GM18526 (cell line): ENCODE data around the gene SLC2A11.

Source experiments
- POLR2A ChIP-seq: IDR thresholded peaks from 3 replicates; pipeline ENCODE4 v1.6.1; 2011; ENCODE audit not compliant: insufficient read length; ENCODE audit errors: extremely low read depth

The SLC2A11 gene

DNA sequence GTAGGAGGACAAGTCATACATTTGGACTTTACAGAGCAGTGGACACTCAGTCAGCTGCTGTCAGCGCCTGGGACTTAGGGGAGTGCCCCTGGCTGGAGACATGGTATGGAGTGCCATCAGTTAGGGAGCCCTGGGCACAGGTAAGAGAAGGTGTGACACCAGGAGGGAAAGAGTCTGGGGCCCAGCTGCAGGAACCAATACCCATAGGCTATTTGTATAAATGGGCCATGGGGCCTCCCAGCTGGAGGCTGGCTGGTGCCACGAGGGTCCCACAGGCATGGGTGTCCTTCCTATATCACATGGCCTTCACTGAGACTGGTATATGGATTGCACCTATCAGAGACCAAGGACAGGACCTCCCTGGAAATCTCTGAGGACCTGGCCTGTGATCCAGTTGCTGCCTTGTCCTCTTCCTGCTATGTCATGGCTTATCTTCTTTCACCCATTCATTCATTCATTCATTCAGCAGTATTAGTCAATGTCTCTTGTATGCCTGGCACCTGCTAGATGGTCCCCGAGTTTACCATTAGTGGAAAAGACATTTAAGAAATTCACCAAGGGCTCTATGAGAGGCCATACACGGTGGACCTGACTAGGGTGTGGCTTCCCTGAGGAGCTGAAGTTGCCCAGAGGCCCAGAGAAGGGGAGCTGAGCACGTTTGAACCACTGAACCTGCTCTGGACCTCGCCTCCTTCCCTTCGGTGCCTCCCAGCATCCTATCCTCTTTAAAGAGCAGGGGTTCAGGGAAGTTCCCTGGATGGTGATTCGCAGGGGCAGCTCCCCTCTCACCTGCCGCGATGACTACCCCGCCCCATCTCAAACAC, 35.7 kb downstream of the SLC2A11 start:
- TF ChIP-seq POLR2A: no peak

DNA sequence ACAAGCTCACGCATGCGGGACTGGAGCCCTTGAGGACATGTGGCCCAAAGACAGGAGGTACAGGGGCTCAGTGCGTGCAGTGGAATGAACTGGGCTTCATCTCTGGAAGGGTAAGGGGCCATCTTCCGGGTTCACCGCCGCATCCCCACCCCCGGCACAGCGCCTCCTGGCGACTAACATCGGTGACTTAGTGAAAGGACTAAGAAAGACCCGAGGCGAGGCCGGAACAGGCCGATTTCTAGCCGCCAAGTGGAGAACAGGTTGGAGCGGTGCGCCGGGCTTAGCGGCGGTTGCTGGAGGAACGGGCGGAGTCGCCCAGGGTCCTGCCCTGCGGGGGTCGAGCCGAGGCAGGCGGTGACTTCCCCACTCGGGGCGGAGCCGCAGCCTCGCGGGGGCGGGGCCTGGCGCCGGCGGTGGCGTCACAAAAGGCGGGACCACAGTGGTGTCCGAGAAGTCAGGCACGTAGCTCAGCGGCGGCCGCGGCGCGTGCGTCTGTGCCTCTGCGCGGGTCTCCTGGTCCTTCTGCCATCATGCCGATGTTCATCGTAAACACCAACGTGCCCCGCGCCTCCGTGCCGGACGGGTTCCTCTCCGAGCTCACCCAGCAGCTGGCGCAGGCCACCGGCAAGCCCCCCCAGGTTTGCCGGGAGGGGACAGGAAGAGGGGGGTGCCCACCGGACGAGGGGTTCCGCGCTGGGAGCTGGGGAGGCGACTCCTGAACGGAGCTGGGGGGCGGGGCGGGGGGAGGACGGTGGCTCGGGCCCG, 36.5 kb downstream of the SLC2A11 start, which contains the start of gene MIF:
MIF (plus strand) TSS at position 439 of the 765 bp plus-strand sequence; CDS start at position 531, 92 bp downstream.
- TF ChIP-seq POLR2A: peak; percentile 90

DNA sequence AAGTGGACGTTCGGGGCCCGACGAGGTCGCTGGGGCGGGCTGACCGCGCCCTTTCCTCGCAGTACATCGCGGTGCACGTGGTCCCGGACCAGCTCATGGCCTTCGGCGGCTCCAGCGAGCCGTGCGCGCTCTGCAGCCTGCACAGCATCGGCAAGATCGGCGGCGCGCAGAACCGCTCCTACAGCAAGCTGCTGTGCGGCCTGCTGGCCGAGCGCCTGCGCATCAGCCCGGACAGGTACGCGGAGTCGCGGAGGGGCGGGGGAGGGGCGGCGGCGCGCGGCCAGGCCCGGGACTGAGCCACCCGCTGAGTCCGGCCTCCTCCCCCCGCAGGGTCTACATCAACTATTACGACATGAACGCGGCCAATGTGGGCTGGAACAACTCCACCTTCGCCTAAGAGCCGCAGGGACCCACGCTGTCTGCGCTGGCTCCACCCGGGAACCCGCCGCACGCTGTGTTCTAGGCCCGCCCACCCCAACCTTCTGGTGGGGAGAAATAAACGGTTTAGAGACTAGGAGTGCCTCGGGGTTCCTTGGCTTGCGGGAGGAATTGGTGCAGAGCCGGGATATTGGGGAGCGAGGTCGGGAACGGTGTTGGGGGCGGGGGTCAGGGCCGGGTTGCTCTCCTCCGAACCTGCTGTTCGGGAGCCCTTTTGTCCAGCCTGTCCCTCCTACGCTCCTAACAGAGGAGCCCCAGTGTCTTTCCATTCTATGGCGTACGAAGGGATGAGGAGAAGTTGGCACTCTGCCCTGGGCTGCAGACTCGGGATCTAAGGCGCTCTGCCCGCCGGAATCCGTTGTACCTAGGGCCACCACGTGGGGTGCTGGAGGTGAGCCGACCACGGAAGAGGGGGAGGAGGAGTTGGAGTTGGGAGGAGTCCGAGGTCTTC, 37.3 kb downstream of the SLC2A11 start:
- TF ChIP-seq POLR2A: peak; percentile 11

DNA sequence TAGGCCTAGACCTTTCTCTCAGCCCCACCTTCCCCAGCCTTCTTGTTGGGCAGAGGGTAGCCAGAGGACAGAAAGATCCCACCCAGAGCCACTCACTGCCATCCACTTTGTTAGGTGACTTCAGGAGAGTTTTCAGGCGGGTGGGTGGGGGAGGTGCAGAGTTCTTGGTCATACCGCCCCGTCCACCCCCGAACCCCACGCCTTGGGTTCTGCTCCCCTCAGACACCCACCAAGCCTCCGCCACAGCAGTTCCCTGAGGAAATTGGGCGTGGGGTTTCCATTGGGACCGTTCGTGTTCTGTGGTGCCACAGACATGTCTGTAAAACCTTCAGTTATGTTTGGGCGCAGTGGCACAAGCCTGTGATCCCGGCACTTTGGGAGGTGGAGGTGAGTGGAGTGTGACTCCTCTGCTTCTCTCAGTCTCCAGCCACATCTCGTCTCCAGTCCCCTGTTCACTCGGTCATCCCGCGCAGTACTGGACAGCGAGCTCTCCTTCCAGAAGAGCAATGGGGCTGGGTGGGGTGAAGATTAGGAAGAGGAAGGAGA, 38.0 kb downstream of the SLC2A11 start:
- TF ChIP-seq POLR2A: no peak

DNA sequence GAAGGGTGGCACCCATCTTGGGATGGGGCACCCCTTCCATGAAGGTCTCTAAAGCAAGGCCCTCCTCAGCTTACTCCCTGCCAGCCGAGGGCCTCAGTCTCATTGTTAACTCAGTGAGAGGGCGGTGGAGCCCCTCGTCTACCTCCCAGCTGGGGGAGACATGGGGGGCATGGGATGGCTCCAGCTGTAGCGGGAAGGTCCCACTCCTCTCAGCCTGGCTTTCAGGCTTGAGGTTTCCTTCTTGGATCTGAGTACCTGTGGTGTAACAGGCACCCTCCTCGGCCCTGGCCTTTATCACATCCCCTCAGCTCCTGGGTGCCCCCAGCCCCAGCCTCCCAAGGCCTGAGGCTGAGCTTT, 38.5 kb downstream of the SLC2A11 start:
- no peak for TF ChIP-seq POLR2A

DNA sequence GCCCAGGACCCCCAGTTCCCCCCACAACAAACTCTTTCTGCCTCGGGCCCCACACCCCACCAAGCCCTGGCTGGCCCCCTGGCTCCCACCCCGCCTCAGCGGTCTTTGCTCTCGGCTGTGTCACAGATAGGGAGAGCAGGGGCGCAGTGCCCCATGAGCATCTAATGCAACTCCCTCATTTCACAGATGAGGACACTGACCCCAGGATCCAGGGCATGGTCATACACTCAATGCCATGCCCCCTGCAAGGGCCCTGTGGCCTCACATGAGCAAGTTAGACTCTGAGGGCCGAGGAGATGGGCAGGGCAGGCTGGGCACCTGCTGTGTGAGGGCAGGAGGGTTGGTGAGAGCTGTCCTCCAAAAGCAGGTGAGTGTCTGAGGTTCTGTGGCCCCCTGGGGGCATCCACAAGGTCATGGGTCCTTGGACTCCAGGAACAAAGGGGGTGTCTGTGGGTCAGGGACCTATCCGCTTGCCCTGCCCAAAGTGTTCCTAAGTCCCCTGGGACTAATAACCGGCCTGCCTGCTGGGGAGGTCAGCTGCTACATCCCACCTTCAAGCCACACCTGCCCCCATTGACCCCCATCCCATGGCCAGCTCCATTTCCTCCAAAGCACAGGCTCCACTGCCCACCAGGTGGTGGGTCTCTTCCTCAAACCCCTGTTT, 39.0 kb downstream of the SLC2A11 start:
- TF ChIP-seq POLR2A: no peak

DNA sequence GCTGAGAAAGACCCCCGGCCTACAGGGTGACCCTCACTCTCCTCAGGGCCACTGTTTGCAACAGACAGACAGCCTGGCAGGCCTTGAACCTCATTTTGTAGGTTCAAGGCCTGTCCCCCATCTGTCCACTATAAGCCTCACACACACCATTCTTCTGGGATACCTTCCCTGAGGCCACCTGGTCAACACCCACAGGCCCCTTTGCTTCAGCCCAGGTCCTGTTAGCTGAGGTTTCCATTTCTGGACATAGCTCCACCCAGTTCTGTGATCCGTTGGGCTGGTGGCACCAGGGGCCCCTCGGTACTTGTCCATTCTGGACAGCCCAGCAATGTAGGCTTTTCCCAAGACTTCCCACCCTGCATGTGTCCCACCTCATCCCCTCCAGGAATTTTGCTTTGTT, 39.6 kb downstream of the SLC2A11 start:
- TF ChIP-seq POLR2A: no peak

DNA sequence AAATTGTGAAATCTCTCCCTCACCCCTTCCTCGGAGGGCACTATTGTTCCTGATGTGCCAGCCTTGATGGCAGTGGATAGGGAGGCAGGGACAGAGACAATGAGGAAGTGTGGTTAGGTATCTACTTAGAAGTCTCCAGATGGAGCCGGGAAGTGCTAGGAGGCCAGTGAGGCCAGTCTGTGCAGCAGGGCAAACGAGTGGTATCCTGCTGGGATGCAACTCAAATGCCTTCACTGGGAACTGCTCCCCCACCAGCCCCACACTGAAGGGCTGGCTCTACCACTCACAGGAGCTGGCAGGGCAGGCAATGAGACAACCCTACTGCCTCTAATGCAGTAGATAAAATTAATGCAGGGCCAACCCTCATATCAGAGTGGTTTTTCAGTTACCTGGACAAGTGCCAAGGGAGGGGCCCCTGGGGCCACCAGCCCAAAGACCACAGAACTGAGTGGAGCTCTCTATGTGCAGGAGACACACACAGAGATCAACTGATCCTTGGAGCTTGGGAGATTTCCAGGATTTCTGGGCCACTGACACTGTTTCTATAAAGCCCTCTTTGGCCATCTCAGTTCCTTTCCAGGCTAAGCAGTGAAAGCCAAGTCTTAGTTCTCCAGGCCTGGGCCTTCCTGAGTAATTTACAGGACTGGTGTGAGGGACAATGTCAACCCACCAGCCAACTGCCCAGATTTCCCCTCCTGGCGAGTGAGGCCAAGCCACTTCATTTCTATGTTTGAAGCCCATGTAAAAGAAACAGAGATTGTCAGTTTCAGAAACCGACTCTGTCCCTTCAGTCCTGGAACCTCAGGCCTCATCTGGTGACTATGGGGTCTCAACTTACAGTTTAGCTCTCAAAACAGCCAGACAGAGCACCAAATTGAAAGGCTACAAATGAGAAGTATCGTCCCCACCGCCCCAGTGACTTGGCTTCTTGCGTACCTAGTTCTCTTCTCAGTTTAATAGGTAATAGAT, 40.6 kb downstream of the SLC2A11 start:
- TF ChIP-seq POLR2A: no peak

DNA sequence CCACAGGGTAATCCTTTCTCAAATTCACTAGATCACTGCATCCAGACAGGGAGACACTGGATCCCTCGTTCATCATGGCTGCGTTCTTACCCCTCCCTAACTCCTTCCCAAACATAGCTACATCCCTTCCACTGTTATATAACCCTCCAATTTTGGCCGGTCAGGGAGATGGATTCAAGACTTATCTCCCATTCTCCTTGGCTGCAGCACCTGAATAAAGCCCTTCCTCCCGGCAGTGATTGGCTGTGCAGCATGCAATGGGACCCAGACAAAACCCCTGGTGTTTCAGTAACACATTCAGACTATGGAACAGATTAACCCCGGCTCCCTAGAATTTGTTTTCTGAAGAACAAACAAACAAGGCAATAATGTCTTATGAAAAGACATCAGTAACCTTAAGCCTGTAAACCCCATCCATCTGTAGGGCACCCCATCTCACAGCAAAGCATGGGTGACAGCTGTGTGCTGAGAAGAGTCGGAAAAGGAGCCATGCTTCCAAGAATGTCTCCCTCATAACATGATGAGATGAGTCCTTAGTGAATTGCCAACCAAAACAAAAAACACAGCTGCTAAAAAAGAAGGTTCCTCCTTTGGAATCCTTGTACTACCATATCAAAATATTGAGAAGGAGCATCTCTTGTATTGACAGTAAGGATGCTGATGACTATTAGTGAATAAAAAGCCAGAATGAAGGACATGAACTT, 41.5 kb downstream of the SLC2A11 start:
- no peak for TF ChIP-seq POLR2A

DNA sequence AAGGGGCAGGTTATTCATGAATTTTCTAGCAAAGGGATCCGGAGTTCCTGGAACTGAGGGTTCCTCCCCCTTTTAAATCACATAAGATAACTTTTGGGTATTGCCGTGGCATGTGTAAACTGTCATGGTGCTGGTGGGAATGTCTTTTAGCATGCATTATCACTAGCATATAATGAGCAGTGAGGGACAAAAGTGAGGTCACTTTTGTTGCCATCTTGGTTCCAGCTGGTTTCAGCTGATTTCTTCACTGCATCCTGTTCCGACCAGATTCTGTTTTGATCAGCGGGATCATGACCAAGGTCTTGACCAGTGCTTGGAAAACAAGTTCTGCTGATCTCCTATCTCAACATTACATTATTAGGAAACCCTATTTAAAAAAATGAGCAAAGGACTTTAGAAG, 43.9 kb downstream of the SLC2A11 start:
- no peak for TF ChIP-seq POLR2A

DNA sequence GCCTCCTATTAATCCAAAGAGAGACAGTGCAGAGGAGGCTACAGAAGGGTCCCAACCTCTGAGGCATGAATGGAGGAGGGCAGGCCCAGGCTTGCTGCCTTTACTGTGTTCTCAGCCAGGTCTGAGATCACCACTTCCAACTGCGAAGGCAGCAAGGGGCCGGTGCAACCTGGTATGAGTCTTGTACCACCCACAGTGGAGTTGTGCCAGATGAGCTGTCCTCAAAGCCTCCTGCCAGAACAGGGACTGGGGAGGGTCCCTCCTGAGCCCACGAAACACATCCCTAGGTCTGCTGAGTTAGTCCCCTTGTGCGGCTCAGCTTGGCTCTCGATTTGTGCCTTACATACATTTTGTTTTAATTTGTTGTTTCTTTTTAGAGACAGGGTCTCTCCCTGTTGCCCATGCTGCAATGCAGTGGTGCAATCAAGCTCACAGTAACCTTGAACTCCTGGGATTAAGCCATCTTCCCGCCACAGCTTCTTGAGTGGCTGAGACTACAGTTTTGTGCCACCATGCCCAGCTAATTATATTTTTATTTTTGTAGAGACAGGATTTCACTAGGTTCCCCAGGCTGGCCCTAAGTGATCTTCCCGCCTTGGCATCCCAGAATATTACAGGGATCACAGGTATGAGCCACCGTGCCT, 45.8 kb downstream of the SLC2A11 start:
- no peak for TF ChIP-seq POLR2A

DNA sequence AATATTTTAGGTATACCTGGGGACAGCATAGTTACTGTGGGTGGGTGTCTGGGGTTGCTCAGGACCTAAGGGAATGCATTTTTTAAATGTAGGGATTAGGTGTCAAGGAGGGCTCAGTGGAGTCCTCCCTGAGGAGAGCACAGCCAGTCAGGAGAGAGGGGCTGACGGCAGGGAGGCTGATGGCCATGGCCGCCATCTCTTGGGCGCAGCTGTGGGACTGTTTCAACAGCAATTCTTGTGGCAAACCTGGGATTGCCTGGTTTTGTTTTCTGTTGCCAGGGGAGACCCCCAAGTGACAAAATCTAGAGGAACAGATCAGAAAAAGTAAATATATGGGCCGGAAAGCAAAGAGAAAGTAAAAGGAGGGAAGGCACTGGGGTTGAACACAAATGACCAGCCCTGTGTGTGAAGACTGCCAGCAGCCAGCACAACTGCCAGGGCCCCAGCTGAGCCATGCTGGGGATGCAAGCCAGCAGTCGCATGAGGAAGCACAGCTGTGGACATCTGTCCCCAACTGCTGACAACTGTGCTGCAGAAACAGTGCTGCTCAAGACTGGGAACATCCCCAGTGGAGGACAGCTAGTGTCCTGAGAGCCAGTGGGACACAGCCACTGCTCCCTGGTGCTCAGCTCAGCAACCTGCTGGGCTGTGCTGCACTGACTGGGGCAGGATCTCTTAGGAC, 47.0 kb downstream of the SLC2A11 start:
- no peak for TF ChIP-seq POLR2A
